Naive thymus-derived CD8-positive, alpha-beta T cell (primary cell): ENCODE measurements around the gene DNAJC15. TPM values are rescaled to one million over a fixed set of nuclear protein-coding genes. Genes with fewer than 3 reads are reported as not detected.
A peak's percentile ranks its signal among the peaks of the same experiment; 100 is the strongest.

Experiments used
- ATAC-seq, 2 donors: fragments of 150-1000 bp; cut with Tn5 transposase in 1 of 2; sonication (Bioruptor Pico), chemical (Tn5 transposase) in 1 of 2; 1 replicate in 1 of 2; 2 replicates in 1 of 2; pipeline ENCODE4 v1.10.0; 2021; ENCODE audit warnings: mild to moderate bottlenecking in 2 of 2, moderate library complexity in 2 of 2
- POLR2A ChIA-PET: fragments of 350-600 bp; sonication (Branson Sonifier 250); formaldehyde crosslinking; loops from one replicate; lab custom pipeline; 2021; ENCODE audit warnings: antibody characterized with exemption; lab: Charles Lee
- DNase-seq, 10 donors: peaks; one replicate each; pipeline versions ENCODE4 v3.0.0 to v3.0.0-alpha.2; 2020 to 2022
- H3K27ac Mint-ChIP-seq, 10 donors: one replicate each; pipeline ENCODE4 v1.8.0; 2020 to 2022; ENCODE audit warnings: mild to moderate bottlenecking in 10 of 10, mixed read lengths in 10 of 10, moderate library complexity in 4 of 10, inconsistent platforms in 1 of 10
- H3K27me3 Mint-ChIP-seq, 5 donors: one replicate each; pipeline ENCODE4 v1.8.0; 2021 to 2022; ENCODE audit warnings: mixed read lengths in 5 of 5
- H3K36me3 Mint-ChIP-seq, 3 donors: one replicate each; pipeline ENCODE4 v1.8.0; 2020 to 2022; ENCODE audit warnings: mixed read lengths in 3 of 3, mild to moderate bottlenecking in 2 of 3, inconsistent platforms in 1 of 3
- H3K4me1 Mint-ChIP-seq, 4 donors: one replicate each; pipeline ENCODE4 v1.8.0; 2021 to 2022; ENCODE audit warnings: mixed read lengths in 4 of 4
- H3K4me3 Mint-ChIP-seq, 10 donors: one replicate each; pipeline ENCODE4 v1.8.0; 2020 to 2022; ENCODE audit warnings: mild to moderate bottlenecking in 10 of 10, mixed read lengths in 10 of 10, moderate library complexity in 6 of 10, inconsistent platforms in 1 of 10
- H3K9me3 Mint-ChIP-seq, 9 donors: one replicate each; pipeline ENCODE4 v1.8.0; 2020 to 2022; ENCODE audit warnings: mixed read lengths in 9 of 9, mild to moderate bottlenecking in 3 of 9, inconsistent platforms in 1 of 9, moderate library complexity in 1 of 9
- polyA plus RNA-seq, 3 donors: library from polyadenylated mRNA; unstranded; fragments of 300-500 nt; fragmentation: Illumina TruSeq; gene quantifications; one replicate each; pipeline ENCODE4 v1.2.3, GENCODE V29; 2021
- total RNA-seq, 8 experiments: library from RNA in 2 of 8; stranded (reverse) in 2 of 8; gene quantifications; one replicate each; pipeline ENCODE4 v1.2.3 and lab custom pipeline; 2021 to 2026

Gene DNAJC15
- total and polyA plus RNA-seq, 5 experiments from 2014 or later: 9.5 to 26.5 (median 12.7) TPM

DNA sequence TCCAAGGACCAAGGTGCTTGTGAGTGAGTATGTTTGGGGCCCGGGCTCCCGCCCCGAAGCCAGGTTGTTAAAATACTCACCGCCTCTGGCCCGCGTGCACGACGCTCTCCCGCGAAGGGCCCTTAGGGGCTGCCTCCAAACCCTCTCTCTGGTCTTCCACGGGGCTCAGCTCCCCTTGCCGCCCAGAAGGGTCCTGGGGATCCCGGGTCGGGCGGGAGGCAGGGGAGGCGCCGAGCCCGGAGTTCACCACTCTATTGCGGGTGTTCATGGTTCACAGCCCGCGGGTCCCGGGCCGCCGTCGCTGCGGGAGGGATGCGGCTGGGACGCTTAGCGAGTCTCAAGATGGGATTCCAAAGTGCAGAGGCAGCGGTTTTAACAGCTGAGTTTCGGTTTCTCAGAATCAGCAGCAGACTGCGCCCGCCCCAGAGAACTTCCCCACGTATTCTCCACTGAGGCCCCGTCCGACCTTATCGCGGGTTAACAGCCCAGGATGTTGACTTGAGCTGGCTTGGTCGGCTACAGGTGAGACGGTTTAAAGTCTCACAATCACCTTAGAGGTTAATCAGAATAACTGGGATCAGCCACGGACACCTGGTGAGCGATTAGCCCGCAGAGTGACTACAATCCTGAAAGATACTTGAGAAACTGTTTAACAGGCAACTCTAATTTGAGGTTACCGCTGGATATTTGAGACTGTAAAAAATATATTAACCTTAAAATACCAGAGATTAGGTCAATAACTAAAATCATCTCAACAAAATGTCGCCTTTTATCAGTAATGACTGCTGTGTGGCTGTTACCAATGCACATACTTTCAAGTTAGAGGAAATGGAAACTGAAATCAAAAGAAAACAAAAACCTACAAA, 31.3 kb upstream of the DNAJC15 start, which contains the start of gene EPSTI1:
TSS of gene EPSTI1 (minus strand) at position 344 of the 866 bp plus-strand sequence. CDS start at position 268, 76 bp downstream.
- DNase-seq: peak; percentile 38 to 84 (median 68)
- H3K4me1 Mint-ChIP-seq: peaks cover 17 to 59% (median 38%) of the 10 kb centered on the region in 4 donors
- H3K36me3 Mint-ChIP-seq: peaks cover 0 to 13% (median 0%) of the 10 kb centered on the region in 3 donors
- H3K27ac Mint-ChIP-seq: peak within 1 kb of the TSS; percentile 99 to 100 (median 99)
- POLR2A ChIA-PET: interaction anchor here (0.6 to 3.8 kb wide), 10 partner anchors 11 to 161 kb away, joined by 3 to 26 read pairs (median 3); partner anchors contain the start of gene DNAJC15
- H3K4me3 Mint-ChIP-seq: peak within 1 kb of the TSS; percentile 88 to 97 (median 96)
- peak; percentile 83 to 84 for ATAC-seq
- no peaks in the 10 kb centered on the region for H3K27me3 Mint-ChIP-seq
- H3K9me3 Mint-ChIP-seq: no peaks in the 10 kb centered on the region

DNA sequence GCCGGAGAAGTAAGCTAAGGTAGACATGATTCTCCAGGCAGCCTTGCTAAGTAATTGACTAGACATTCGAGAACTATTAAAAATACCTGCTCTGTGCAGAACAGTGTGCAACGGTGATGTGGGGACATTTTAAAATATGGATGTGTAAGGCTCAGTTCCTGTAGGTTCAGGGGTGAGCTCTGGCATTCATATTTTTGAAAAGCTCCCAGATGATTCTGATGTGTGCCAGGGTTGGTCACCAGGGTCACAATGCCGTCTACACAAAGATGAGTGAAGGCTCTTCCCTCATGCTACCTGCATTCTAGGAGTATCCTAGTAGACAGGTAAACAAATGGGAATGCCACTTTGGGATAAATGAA, 30.6 kb upstream of the DNAJC15 start:
- H3K27me3 Mint-ChIP-seq: no peaks in the 10 kb centered on the region
- peak overlapping the region; percentile 99 to 100 (median 99) for H3K27ac Mint-ChIP-seq
- peaks cover 0 to 7% (median 0%) of the 10 kb centered on the region in 3 donors for H3K36me3 Mint-ChIP-seq
- no peaks in the 10 kb centered on the region for H3K9me3 Mint-ChIP-seq
- POLR2A ChIA-PET: interaction anchor here (1.1 to 3.8 kb wide), 7 partner anchors 11 to 95 kb away, joined by 3 to 26 read pairs (median 4); partner anchors contain the start of gene DNAJC15
- peaks cover 17 to 53% (median 38%) of the 10 kb centered on the region in 4 donors for H3K4me1 Mint-ChIP-seq
- no peak for ATAC-seq
- peak overlapping the region; percentile 88 to 97 (median 96) for H3K4me3 Mint-ChIP-seq
- DNase-seq: no peak

DNA sequence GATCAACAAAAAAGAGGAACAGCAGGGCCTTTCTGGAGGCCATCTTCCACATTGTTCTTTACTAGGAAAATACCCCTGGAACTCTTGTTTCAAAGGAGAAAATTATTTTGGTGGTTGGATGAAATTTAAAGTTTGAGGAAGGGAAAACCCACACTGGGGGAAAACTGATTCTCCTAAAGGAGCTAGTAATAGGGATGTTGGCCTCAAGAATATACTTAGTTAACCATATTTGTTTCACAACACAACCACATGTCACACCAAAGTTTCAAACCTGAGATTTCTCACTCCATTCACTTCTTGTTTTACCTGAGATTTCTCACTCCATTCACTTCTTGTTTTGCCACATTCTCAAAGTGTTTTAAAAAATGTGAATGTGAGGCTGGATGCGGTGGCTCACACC, 28.5 kb upstream of the DNAJC15 start:
- peak overlapping the region in 1 of 10 donors; percentile 29 for H3K4me3 Mint-ChIP-seq
- DNase-seq (no peak), ATAC-seq (no peak)
- no peaks in the 10 kb centered on the region for H3K9me3 Mint-ChIP-seq
- peaks cover 17 to 38% (median 31%) of the 10 kb centered on the region in 4 donors for H3K4me1 Mint-ChIP-seq
- no peaks in the 10 kb centered on the region for H3K27me3 Mint-ChIP-seq
- POLR2A ChIA-PET: no interaction called here
- no peaks in the 10 kb centered on the region for H3K36me3 Mint-ChIP-seq
- peak overlapping the region in 4 of 10 donors; percentile 13 to 100 (median 73) for H3K27ac Mint-ChIP-seq

DNA sequence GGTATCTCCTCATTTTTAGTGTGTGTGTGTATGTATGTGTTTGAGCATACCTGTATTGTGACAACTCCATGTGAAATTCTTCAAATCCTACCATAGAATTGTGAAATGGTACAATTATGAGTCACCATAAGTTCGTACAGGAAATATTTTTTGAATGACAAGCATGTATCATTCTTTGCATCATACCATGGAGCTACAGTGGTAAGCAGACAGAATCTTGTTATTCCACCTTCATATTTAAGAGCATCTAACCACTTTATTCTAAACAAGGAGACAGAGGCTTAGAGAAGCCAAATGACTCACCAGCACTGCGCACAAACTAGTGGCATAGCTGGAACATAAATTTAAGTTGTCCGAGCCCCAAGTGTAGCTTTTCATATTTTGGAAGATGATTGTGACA, 26.8 kb upstream of the DNAJC15 start:
- H3K27me3 Mint-ChIP-seq: peaks cover 0 to 2% (median 0%) of the 10 kb centered on the region in 5 donors
- no peaks in the 10 kb centered on the region for H3K36me3 Mint-ChIP-seq
- peaks cover 11 to 24% (median 17%) of the 10 kb centered on the region in 4 donors for H3K4me1 Mint-ChIP-seq
- peak overlapping the region in 1 of 10 donors; percentile 5 for H3K27ac Mint-ChIP-seq
- DNase-seq (no peak), ATAC-seq (no peak)
- POLR2A ChIA-PET: no interaction called here
- H3K9me3 Mint-ChIP-seq: peaks cover 0 to 3% (median 0%) of the 10 kb centered on the region in 9 donors
- H3K4me3 Mint-ChIP-seq: no peak overlapping the region

DNA sequence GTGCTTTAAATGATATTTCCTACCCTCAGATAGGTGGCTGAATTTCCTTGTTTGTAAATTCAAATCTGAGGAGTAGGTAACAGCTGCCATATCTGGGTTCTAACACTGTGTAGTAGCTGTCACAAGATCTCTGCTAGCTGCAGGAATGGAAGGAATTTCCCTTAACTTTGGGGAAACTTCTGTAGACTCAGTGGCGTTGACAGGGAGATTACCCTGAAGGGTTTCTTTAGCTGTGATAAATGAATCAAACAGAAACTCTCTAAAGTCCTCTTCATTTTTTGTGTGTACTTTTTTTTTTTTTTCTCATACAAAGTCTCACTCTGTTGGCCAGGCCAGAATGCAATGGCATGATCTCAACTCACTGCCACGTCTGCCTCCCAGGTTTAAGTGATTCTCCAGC, 26.0 kb upstream of the DNAJC15 start:
- DNase-seq (no peak), ATAC-seq (no peak)
- H3K36me3 Mint-ChIP-seq: peaks cover 0 to 6% (median 4%) of the 10 kb centered on the region in 3 donors
- peaks cover 0 to 2% (median 0%) of the 10 kb centered on the region in 5 donors for H3K27me3 Mint-ChIP-seq
- H3K4me1 Mint-ChIP-seq: peaks cover 9 to 18% (median 15%) of the 10 kb centered on the region in 4 donors
- no peak overlapping the region for H3K4me3 Mint-ChIP-seq
- POLR2A ChIA-PET: no interaction called here
- no peak overlapping the region for H3K27ac Mint-ChIP-seq
- peaks cover 0 to 7% (median 5%) of the 10 kb centered on the region in 9 donors for H3K9me3 Mint-ChIP-seq

DNA sequence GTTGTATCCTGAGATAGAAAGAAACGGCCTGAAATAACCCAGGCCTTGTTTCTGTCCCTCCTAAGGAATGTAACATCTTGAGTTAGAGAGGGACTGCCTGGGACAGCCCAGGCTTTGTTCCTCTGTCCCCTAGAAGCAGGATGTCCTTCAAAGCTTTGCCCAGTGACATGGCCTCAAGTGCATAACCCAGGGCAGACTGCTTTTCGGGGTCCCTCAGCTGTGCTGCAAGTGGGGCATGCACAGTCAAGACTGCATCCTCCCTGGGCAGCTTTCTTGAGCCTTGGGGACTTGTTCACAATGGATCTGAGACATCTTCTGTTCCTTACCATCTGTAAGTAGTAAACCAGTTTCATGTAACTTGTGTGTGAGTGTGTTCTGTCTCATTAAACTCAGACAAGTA, 23.9 kb upstream of the DNAJC15 start:
- Mint-ChIP-seq H3K27me3 (peaks cover 0 to 2% (median 0%) of the 10 kb centered on the region in 5 donors), H3K4me1 (peaks cover 0 to 6% (median 2%) of the 10 kb centered on the region in 4 donors), H3K27ac (no peak overlapping the region), H3K9me3 (peaks cover 0 to 13% (median 6%) of the 10 kb centered on the region in 9 donors), H3K36me3 (peaks cover 0 to 14% (median 8%) of the 10 kb centered on the region in 3 donors), H3K4me3 (no peak overlapping the region)
- POLR2A ChIA-PET: no interaction called here
- ATAC-seq: no peak
- DNase-seq: no peak

DNA sequence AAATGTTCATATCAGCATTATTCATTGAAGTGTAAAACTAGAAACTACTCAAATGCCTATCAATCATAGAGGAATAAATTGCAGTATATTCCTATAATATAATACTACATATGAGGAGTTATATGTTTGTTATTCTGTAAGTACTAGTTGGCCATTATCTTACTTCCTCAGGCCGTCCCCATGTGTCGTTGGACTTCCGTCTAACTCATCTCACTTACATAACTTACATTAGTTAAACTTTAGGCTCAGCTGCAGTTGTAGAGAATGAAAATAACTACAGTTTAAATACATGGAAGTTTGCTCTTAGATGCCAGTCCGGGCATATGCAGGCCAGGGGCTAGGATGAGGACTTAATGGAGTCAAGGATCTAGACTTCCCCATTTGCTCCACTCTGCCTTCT, 22.7 kb upstream of the DNAJC15 start:
- POLR2A ChIA-PET: no interaction called here
- H3K9me3 Mint-ChIP-seq: peaks cover 0 to 13% (median 6%) of the 10 kb centered on the region in 9 donors
- H3K27ac Mint-ChIP-seq: no peak overlapping the region
- ATAC-seq (no peak), DNase-seq (no peak)
- H3K36me3 Mint-ChIP-seq: peaks cover 0 to 14% (median 8%) of the 10 kb centered on the region in 3 donors
- H3K4me1 Mint-ChIP-seq: peaks cover 0 to 6% (median 2%) of the 10 kb centered on the region in 4 donors
- H3K27me3 Mint-ChIP-seq: peaks cover 0 to 2% (median 0%) of the 10 kb centered on the region in 5 donors
- no peak overlapping the region for H3K4me3 Mint-ChIP-seq

DNA sequence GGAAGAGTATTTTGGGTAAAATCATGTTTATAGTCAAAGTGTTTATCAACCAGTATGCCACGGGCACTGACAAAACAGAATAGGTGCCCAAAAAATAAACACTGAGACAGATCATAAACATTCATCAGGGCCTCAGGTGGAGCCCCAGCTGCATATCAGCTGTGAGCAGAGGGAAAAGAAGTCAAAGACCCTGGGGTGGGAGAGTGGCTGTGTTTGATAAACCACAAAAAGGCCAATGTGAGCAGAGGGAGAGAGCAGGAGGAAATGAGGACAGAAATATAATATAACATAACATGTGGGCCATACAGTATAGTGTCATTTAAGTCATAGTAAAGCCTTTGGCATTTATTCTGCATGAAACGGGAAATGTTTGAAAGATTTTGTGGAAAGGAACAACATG, 21.4 kb upstream of the DNAJC15 start:
- peaks cover 0 to 13% (median 6%) of the 10 kb centered on the region in 9 donors for H3K9me3 Mint-ChIP-seq
- peaks cover 0 to 6% (median 2%) of the 10 kb centered on the region in 4 donors for H3K4me1 Mint-ChIP-seq
- peaks cover 0 to 3% (median 0%) of the 10 kb centered on the region in 5 donors for H3K27me3 Mint-ChIP-seq
- peaks cover 0 to 14% (median 8%) of the 10 kb centered on the region in 3 donors for H3K36me3 Mint-ChIP-seq
- POLR2A ChIA-PET: no interaction called here
- ATAC-seq (no peak), DNase-seq (no peak)
- H3K27ac Mint-ChIP-seq: no peak overlapping the region
- H3K4me3 Mint-ChIP-seq: no peak overlapping the region

DNA sequence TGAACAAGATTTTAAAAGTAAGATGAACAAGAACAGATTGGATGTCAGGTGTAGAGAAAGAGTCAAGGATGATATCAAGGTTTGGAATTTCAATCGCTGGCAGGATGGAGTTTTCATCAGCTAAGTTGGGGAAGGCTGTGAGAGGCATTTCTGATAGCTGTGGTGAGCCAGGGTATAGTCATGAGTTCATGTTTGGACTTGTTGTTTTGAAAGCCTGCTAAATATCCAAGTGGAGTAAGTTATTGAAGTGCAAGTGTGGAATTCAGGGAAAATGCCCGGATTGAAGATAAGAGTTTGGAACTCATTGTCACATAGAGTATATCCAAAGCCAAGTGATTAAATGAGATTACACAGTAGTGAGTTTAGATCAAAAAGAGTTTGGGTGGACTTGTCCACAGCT, 20.4 kb upstream of the DNAJC15 start:
- no peak overlapping the region for H3K4me3 Mint-ChIP-seq

DNA sequence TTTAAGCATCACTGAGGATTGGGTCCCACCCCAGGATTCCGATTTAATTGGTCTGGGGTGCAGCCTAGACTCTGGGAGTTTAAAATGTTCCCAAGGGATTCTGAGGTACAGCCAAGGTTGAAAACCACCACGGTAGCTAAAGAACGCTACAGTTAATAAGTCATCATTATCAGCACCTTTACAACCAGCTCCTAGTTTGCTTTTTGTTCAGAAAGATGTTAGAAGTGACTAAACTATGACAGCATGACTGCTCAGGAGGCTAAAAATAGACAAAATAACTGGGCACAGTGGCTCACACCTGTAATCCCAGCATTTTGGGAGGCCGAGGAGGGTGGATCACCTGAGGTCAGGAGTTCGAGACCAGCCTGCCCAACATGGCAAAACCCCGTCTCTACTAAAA, 19.7 kb upstream of the DNAJC15 start:
- DNase-seq (no peak), ATAC-seq (no peak)
- Mint-ChIP-seq H3K27me3 (peaks cover 0 to 3% (median 0%) of the 10 kb centered on the region in 5 donors), H3K4me3 (no peak overlapping the region), H3K9me3 (peaks cover 0 to 13% (median 6%) of the 10 kb centered on the region in 9 donors), H3K4me1 (peaks cover 0 to 7% (median 3%) of the 10 kb centered on the region in 4 donors), H3K27ac (no peak overlapping the region), H3K36me3 (peaks cover 0 to 14% (median 8%) of the 10 kb centered on the region in 3 donors)
- POLR2A ChIA-PET: interaction anchor here (0.8 to 1.0 kb wide), 2 partner anchors 11 to 20 kb away, joined by 3 read pairs; partner anchors contain the start of genes DNAJC15 and EPSTI1

More for the DNA sequence above, 20.4 kb upstream of the DNAJC15 start:
- Mint-ChIP-seq H3K4me1 (peaks cover 0 to 7% (median 3%) of the 10 kb centered on the region in 4 donors), H3K9me3 (peaks cover 0 to 13% (median 6%) of the 10 kb centered on the region in 9 donors), H3K36me3 (peaks cover 0 to 14% (median 8%) of the 10 kb centered on the region in 3 donors), H3K27ac (no peak overlapping the region), H3K27me3 (peaks cover 0 to 3% (median 0%) of the 10 kb centered on the region in 5 donors)
- DNase-seq (no peak), ATAC-seq (no peak)
- POLR2A ChIA-PET: interaction anchor here (0.8 kb wide), 1 partner anchor 11 kb away, joined by 3 read pairs; the partner anchor contains the start of gene EPSTI1

DNA sequence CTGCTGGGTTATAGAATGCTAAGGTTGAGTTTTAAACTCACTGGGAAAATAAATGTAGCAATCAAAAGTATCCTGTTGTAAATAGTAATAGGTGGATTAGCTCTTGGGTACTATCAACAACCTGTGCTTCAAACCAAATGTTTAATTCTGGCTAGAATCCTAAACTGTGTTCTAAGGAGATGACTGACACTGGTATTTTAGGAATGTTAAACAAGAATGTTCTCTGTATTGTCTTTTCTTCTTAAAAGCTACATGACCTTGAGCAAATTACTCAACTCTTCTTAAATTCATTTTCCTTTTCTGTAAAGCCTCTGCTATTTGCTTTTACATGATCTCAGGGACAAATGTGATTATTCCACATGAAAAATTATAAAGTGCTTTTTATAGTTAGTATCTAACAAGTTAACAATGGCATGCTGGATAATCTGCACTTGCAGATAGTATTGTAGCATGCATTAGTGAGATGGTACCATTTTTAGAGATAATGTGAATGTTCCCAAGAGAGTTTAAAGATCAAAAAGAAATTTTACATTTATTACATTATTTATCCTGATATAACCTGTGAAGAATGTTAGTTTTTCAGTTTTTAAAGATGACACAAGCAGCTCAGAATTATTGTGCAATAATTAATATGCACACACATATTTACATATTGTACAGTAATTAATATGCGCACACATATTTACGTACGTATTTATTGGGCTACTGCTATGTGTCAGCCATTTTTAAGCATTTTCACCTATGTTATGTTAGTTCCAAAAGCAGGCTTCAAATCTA, 17.7 kb upstream of the DNAJC15 start:
- H3K27ac Mint-ChIP-seq: no peak overlapping the region
- no peak for ATAC-seq
- H3K4me3 Mint-ChIP-seq: no peak overlapping the region
- peaks cover 0 to 7% (median 3%) of the 10 kb centered on the region in 4 donors for H3K4me1 Mint-ChIP-seq
- H3K36me3 Mint-ChIP-seq: peaks cover 0 to 14% (median 8%) of the 10 kb centered on the region in 3 donors
- H3K9me3 Mint-ChIP-seq: peaks cover 0 to 13% (median 6%) of the 10 kb centered on the region in 9 donors
- POLR2A ChIA-PET: no interaction called here
- no peak for DNase-seq
- peaks cover 0 to 3% (median 0%) of the 10 kb centered on the region in 5 donors for H3K27me3 Mint-ChIP-seq
